Measurements from ENCODE around the gene PRRT2.
"Not testable (repeated sequence)": the region's sequence is repeated elsewhere in the genome, so short reads cannot be mapped to it uniquely, and the experiment has no call there.

The PRRT2 gene

GRCh38 chr16:29811896-29812665 lies at the start of gene PRRT2:
Gene PRRT2 (plus strand): TSS chr16:29812193. CDS start chr16:29813055, 862 bp downstream.
- peak; percentile 78 for DNase-seq (ENCODE audit: low spot score)

- DNase-seq (ENCODE audit: low spot score) = no peak
Observed at GRCh38 chr16:29763326-29763725, 48.7 kb upstream of the PRRT2 start.

GRCh38 chr16:29765167-29766032 lies 46.6 kb upstream of the PRRT2 start:
- DNase-seq (ENCODE audit: low spot score) = no peak

- no peak for DNase-seq (ENCODE audit: low spot score)
Observed at GRCh38 chr16:29766571-29766970, 45.4 kb upstream of the PRRT2 start.

- no peak for DNase-seq (ENCODE audit: low spot score)
Observed at GRCh38 chr16:29767062-29767461, 44.9 kb upstream of the PRRT2 start.

- no peak for DNase-seq (ENCODE audit: low spot score)
Observed at GRCh38 chr16:29769507-29769906, 42.5 kb upstream of the PRRT2 start.

GRCh38 chr16:29770250-29770929 lies 41.6 kb upstream of the PRRT2 start:
- DNase-seq (ENCODE audit: low spot score) = no peak

- DNase-seq (ENCODE audit: low spot score) = not testable (repeated sequence)
Observed at GRCh38 chr16:29772330-29772729, 39.7 kb upstream of the PRRT2 start.

- DNase-seq (ENCODE audit: low spot score) = no peak
Observed at GRCh38 chr16:29774730-29775129, 37.3 kb upstream of the PRRT2 start.

GRCh38 chr16:29775742-29776408 lies 36.1 kb upstream of the PRRT2 start:
- no peak for DNase-seq (ENCODE audit: low spot score)

- DNase-seq (ENCODE audit: low spot score) = no peak
Observed at GRCh38 chr16:29777576-29778350, 34.2 kb upstream of the PRRT2 start, which contains the start of gene ZG16. Gene ZG16 (plus strand): TSS chr16:29778256. CDS start chr16:29779267, 1,011 bp downstream.

GRCh38 chr16:29779474-29779873 lies 32.5 kb upstream of the PRRT2 start:
- no peak for DNase-seq (ENCODE audit: low spot score)

GRCh38 chr16:29783094-29783953 lies 28.7 kb upstream of the PRRT2 start:
- DNase-seq (ENCODE audit: low spot score) = not testable (repeated sequence)

- DNase-seq (ENCODE audit: low spot score) = no peak
Observed at GRCh38 chr16:29784157-29784556, 27.8 kb upstream of the PRRT2 start.

GRCh38 chr16:29784901-29785500 lies 27.0 kb upstream of the PRRT2 start:
- no peak for DNase-seq (ENCODE audit: low spot score)

GRCh38 chr16:29787155-29787554 lies 24.8 kb upstream of the PRRT2 start:
- not testable (repeated sequence) for DNase-seq (ENCODE audit: low spot score)

GRCh38 chr16:29789775-29790182 lies 22.2 kb upstream of the PRRT2 start:
- DNase-seq (ENCODE audit: low spot score) = no peak

GRCh38 chr16:29790183-29790948 lies 21.6 kb upstream of the PRRT2 start, which contains the start of gene KIF22:
Gene KIF22 (plus strand): TSS chr16:29790751. CDS start chr16:29790760, 9 bp downstream.
- DNase-seq (ENCODE audit: low spot score) = peak; percentile 98

Measured in D341Med (cell line).